C4-2B (cell line): ENCODE measurements around the gene TMEM80.

ENCODE experiments used
- CTCF ChIP-seq: fragments of 450-650 bp; conservative IDR thresholded peaks from 2 replicates; pipeline ENCODE4 v1.5.1; 2017; ENCODE audit warnings: mild to moderate bottlenecking
- ZFX ChIP-seq: fragments of 450-650 bp; IDR thresholded peaks from 2 replicates; pipeline ENCODE4 v1.6.1; 2017

- TF ChIP-seq CTCF (no peak), ZFX (no peak)
Observed at GRCh38 chr11:650482-650881, 45.1 kb upstream of the TMEM80 start.
